ENCODE data around the gene FKTN. TPM values are rescaled to one million over a fixed set of nuclear protein-coding genes. Genes with fewer than 3 reads are reported as not detected.

The FKTN gene
- total RNA-seq, 3 donors from 2014 or later (not counting 1 experiment from before 2014, with no cell fraction given): 13.0 to 16.1 (median 13.1) TPM

- Histone ChIP-seq H3K27ac (ENCODE audit: low read length) (no peak overlapping the region), H3K27me3 (ENCODE audit: control insufficient read depth, insufficient read depth, low read length) (no peaks in the 10 kb centered on the region), H3K9me3 (ENCODE audit: control insufficient read depth, insufficient read depth, low read length) (no peaks in the 10 kb centered on the region), H3K36me3 (ENCODE audit: control insufficient read depth, insufficient read depth, low read length) (no peaks in the 10 kb centered on the region), H3K4me1 (ENCODE audit: control insufficient read depth, insufficient read depth, low read length) (no peaks in the 10 kb centered on the region), H3K4me3 (ENCODE audit: low read length) (no peak overlapping the region)
- peaks cover 17 to 23% of the 10 kb centered on the region in 2 donors for H3K27me3 Mint-ChIP-seq (ENCODE audit: low read depth in 2 of 2)
- no peak for TF ChIP-seq CTCF (IDR thresholded peaks at IDR 0.05)
- no peak overlapping the region for H3K27ac Mint-ChIP-seq
- H3K9me3 Mint-ChIP-seq: no peaks in the 10 kb centered on the region
- no peak for ATAC-seq
- peaks cover 0 to 5% of the 10 kb centered on the region in 2 donors for H3K4me1 Mint-ChIP-seq
- 13% methylated on average over 3 of the region's 3 CpGs for WGBS (ENCODE audit: insufficient coverage)
- H3K4me3 Mint-ChIP-seq: no peak overlapping the region
- H3K36me3 Mint-ChIP-seq: no peaks in the 10 kb centered on the region
- no peak for DNase-seq
- intact Hi-C loops (cut with micrococcal nuclease): no loop called here
Observed at GRCh38 chr9:105672711-105673234, 114.8 kb downstream of the FKTN start.

- DNase-seq: no peak
- Mint-ChIP-seq H3K27ac (no peak overlapping the region), H3K27me3 (ENCODE audit: low read depth in 2 of 2) (peaks cover 17 to 22% of the 10 kb centered on the region in 2 donors), H3K36me3 (no peaks in the 10 kb centered on the region), H3K4me3 (no peak overlapping the region), H3K4me1 (peaks cover 0 to 5% of the 10 kb centered on the region in 2 donors), H3K9me3 (no peaks in the 10 kb centered on the region)
- TF ChIP-seq CTCF (IDR thresholded peaks at IDR 0.05): no peak
- no peaks in the 10 kb centered on the region for H3K4me1 ChIP-seq (ENCODE audit: control insufficient read depth, insufficient read depth, low read length)
- H3K27ac ChIP-seq (ENCODE audit: low read length): no peak overlapping the region
- no peaks in the 10 kb centered on the region for H3K9me3 ChIP-seq (ENCODE audit: control insufficient read depth, insufficient read depth, low read length)
- no peaks in the 10 kb centered on the region for H3K27me3 ChIP-seq (ENCODE audit: control insufficient read depth, insufficient read depth, low read length)
- H3K4me3 ChIP-seq (ENCODE audit: low read length): no peak overlapping the region
- intact Hi-C loops (cut with micrococcal nuclease): no loop called here
- 50% methylated on average over 2 of the region's 3 CpGs for WGBS (ENCODE audit: insufficient coverage)
- no peak for ATAC-seq
- no peaks in the 10 kb centered on the region for H3K36me3 ChIP-seq (ENCODE audit: control insufficient read depth, insufficient read depth, low read length)
Observed at GRCh38 chr9:105673850-105674387, 116.0 kb downstream of the FKTN start.

GRCh38 chr9:105676351-105676923 lies 118.5 kb downstream of the FKTN start:
- no peak overlapping the region for H3K27ac ChIP-seq (ENCODE audit: low read length)
- no peaks in the 10 kb centered on the region for H3K9me3 Mint-ChIP-seq
- intact Hi-C loops (cut with micrococcal nuclease): no loop called here
- H3K36me3 Mint-ChIP-seq: no peaks in the 10 kb centered on the region
- H3K9me3 ChIP-seq (ENCODE audit: control insufficient read depth, insufficient read depth, low read length): no peaks in the 10 kb centered on the region
- DNase-seq (no peak), ATAC-seq (no peak)
- no peaks in the 10 kb centered on the region for H3K27me3 ChIP-seq (ENCODE audit: control insufficient read depth, insufficient read depth, low read length)
- H3K4me1 ChIP-seq (ENCODE audit: control insufficient read depth, insufficient read depth, low read length): no peaks in the 10 kb centered on the region
- H3K27ac Mint-ChIP-seq: no peak overlapping the region
- no peak for TF ChIP-seq CTCF (IDR thresholded peaks at IDR 0.05)
- H3K4me3 Mint-ChIP-seq: no peak overlapping the region
- H3K36me3 ChIP-seq (ENCODE audit: control insufficient read depth, insufficient read depth, low read length): no peaks in the 10 kb centered on the region
- 97% methylated on average over 6 of the region's 6 CpGs for WGBS (ENCODE audit: insufficient coverage)
- H3K4me1 Mint-ChIP-seq: peaks cover 0 to 5% of the 10 kb centered on the region in 2 donors
- peaks cover 7 to 12% of the 10 kb centered on the region in 2 donors for H3K27me3 Mint-ChIP-seq (ENCODE audit: low read depth in 2 of 2)
- H3K4me3 ChIP-seq (ENCODE audit: low read length): no peak overlapping the region
